Heart left ventricle (tissue), 16 donors: Measurements from ENCODE around the gene STX1B. TPM values are rescaled to one million over a fixed set of nuclear protein-coding genes. Genes with fewer than 3 reads are reported as not detected.

Experiments
- ATAC-seq, 4 donors: fragments of 200-7000 bp; cut with Tn5 transposase; one replicate each; pipeline ENCODE4 v1.9.1; 2020 to 2022; ENCODE audit warnings: moderate library complexity in 4 of 4, mild to moderate bottlenecking in 3 of 4, moderate number of reproducible peaks in 1 of 4
- DNase-seq, 5 donors: peaks; one replicate each; pipeline ENCODE4 v3.0.0-alpha.2; 2020
- H3K27ac ChIP-seq, 12 donors: fragments of 200-600 bp; sonication (generic) in 4 of 12; one replicate each; pipeline versions ENCODE4 v1.5.0 to v1.8.0; 2016 to 2022; ENCODE audit warnings: mild to moderate bottlenecking in 2 of 12
- H3K27me3 ChIP-seq, 9 donors: fragments of 200-600 bp; sonication (generic) in 2 of 9; one replicate each; pipeline versions ENCODE4 v1.5.1 to v1.8.0; 2016 to 2022; ENCODE audit warnings: mild to moderate bottlenecking in 3 of 9
- H3K36me3 ChIP-seq, 9 donors: fragments of 200-600 bp; sonication (generic) in 2 of 9; one replicate each; pipeline versions ENCODE4 v1.5.0 to v1.8.0; 2018 to 2022; ENCODE audit warnings: mild to moderate bottlenecking in 2 of 9
- H3K4me1 ChIP-seq, 12 donors: fragments of 200-600 bp; sonication (generic) in 4 of 12; one replicate each; pipeline versions ENCODE4 v1.5.0 to v1.8.0; 2016 to 2022; ENCODE audit warnings: mild to moderate bottlenecking in 3 of 12
- H3K4me3 ChIP-seq, 12 donors: fragments of 200-600 bp; sonication (generic) in 4 of 12; one replicate each; pipeline versions ENCODE4 v1.5.0 to v1.8.0; 2017 to 2022; ENCODE audit warnings: mild to moderate bottlenecking in 9 of 12, moderate library complexity in 4 of 12
- H3K9me3 ChIP-seq, 12 donors: fragments of 200-600 bp; sonication (generic) in 4 of 12; one replicate each; pipeline versions ENCODE4 v1.5.0 to v1.8.0; 2016 to 2022; ENCODE audit warnings: mild to moderate bottlenecking in 1 of 12
- POLR2A ChIP-seq, 2 donors: fragments of 450-650 bp; IDR thresholded peaks; one replicate each; pipeline ENCODE4 v1.6.1; 2017; ENCODE audit warnings: antibody characterized with exemption in 2 of 2, mild to moderate bottlenecking in 2 of 2, moderate library complexity in 2 of 2
- WGBS, 4 donors: extraction: QIAGEN DNeasy Blood & Tissue Kit in 2 of 4; methylation state at CpG; one replicate each; pipeline versions ENCODE4 v1.1.5 to v1.1.7; 2013 to 2018; 5-methylcytosine and 5-hydroxymethylcytosine counted together
- intact Hi-C, 10 donors: fragments of 100-400 bp; cut with DNase I; formaldehyde crosslinking; loops; one replicate each; pipeline versions ENCODE4 v1.11.1 to v1.14.2; 2022
- polyA plus RNA-seq, 2 donors: library from polyadenylated mRNA; stranded (reverse); fragments of 200-250 nt; gene quantifications; one replicate each; pipeline ENCODE4 v1.2.3, GENCODE V29; 2013
- total RNA-seq, 9 donors: library from RNA; depleted of rRNA in 2 of 9; stranded (reverse); fragments of >200 nt in 2 of 9; fragmentation: NEBNext Ultra II Directional in 3 of 9; extraction: Animal tissue kit (Norgen Biotek cat#: 25700) in 3 of 9; gene quantifications; one replicate each; pipeline versions ENCODE4 v1.1.0 to v1.2.4, GENCODE V29; 2016 to 2023
- TF ChIP-seq, protein P1 (sequence below), 12 donors: fragments of 200-600 bp; sonication (generic) in 4 of 12; IDR thresholded peaks; one replicate each; pipeline versions ENCODE4 v1.5.0 to v1.8.0; 2018 to 2022; ENCODE audit warnings: antibody characterized with exemption in 12 of 12, mild to moderate bottlenecking in 5 of 12
- donor health status: ischemic (EF 13 %, LVEDD 7.1; RV severe dilation, severe dysfunction).
- donor health status: healthy with polysubstance abuse.
- donor health status: DM: no; HTN: yes; CAD: no.
- donor health status: DM: no; HTN: no; CAD: no.
- donor health status: ischemic (EF 25% LVEDD 6.9; RV normal size, moderate dysfunction).
- donor health status: ischemic (EF 25% LVEDD 5.7; RV mildly dilated, moderate dysfunction).
- donor health status: healthy.
- donor health status: DM: yes; HTN: yes; CAD: no.
- donor health status: ischemic (EF 35%, LVEDD 5.7; RV mildly dilated, moderate dysfunction).
- donor health status: nonischemic (EF 11% LVEDD 7.7; RV severe dilation, severe dysfunction).
- donor health status: DM: yes; HTN: yes; CAD: no.
- donor health status: PGD.
- donor health status: ischemic (EF 29% LVEDD 5.4; RV normal size, mild dysfunction).
- donor health status: nonischemic (EF 23%, LVEDD 6.1; RV moderate dilation, normal function).

STX1B gene
- total and polyA plus RNA-seq, 11 donors, result 0.20 to 2.1 (median 0.82) TPM

DNA sequence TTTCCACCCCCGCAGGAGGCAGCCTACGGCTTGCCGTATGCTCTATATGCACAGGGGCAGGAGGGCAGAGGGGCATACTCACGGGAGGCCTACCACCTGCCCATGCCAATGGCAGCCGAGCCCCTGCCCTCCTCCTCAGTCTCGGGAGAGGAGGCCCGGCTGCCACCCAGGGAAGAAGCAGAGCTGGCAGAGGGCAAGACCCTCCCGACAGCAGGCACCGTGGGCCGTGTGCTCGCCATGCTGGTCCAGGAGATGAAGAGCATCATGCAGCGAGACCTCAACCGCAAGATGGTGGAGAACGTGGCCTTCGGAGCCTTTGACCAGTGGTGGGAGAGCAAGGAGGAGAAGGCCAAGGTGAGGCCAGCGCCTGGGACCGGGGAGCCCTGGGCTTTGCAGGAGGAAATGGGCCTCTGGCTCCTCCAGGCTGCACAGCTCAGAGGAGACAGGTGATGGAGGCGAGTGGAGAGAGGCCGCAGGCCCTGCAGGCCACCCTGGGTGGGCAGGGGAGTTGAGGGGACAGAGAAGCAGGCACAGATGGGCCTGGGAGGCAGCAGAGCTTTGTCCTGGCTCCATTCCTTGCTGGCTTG lies 44.3 kb downstream of the STX1B start:
- Histone ChIP-seq H3K4me3 (no peak overlapping the region), H3K27me3 (no peaks in the 10 kb centered on the region), H3K27ac (no peak overlapping the region), H3K36me3 (peaks cover 3 to 100% (median 98%) of the 10 kb centered on the region in 9 donors), H3K9me3 (no peaks in the 10 kb centered on the region), H3K4me1 (no peaks in the 10 kb centered on the region)
- ATAC-seq (no peak), DNase-seq (peak in 1 of 5 donors; percentile 59)
- intact Hi-C loops, result no loop called here
- TF ChIP-seq POLR2A (IDR thresholded peaks at IDR 0.05), result no peak
- TF ChIP-seq, protein P1, sequence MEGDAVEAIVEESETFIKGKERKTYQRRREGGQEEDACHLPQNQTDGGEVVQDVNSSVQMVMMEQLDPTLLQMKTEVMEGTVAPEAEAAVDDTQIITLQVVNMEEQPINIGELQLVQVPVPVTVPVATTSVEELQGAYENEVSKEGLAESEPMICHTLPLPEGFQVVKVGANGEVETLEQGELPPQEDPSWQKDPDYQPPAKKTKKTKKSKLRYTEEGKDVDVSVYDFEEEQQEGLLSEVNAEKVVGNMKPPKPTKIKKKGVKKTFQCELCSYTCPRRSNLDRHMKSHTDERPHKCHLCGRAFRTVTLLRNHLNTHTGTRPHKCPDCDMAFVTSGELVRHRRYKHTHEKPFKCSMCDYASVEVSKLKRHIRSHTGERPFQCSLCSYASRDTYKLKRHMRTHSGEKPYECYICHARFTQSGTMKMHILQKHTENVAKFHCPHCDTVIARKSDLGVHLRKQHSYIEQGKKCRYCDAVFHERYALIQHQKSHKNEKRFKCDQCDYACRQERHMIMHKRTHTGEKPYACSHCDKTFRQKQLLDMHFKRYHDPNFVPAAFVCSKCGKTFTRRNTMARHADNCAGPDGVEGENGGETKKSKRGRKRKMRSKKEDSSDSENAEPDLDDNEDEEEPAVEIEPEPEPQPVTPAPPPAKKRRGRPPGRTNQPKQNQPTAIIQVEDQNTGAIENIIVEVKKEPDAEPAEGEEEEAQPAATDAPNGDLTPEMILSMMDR (IDR thresholded peaks at IDR 0.05), result no peak
- 93 to 95% (median 94%) methylated on average over 14 to 19 of the region's 19 CpGs for WGBS, 4 donors

DNA sequence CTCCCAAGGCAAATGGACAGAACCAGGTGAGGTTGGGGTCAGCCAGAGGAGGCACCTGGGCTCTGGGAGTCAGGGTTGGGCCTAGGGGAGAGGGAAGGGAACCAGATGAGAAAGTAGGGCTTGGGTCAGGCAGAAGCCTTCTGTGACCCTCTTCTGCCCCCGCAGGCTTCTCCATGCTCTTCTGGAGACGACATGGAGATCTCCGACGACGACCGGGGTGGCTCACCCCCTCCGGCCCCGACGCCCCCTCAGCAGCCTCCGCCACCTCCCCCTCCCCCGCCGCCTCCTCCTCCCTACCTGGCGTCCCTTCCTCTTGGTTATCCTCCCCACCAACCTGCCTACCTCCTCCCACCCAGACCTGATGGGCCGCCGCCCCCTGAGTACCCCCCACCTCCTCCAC lies 45.0 kb downstream of the STX1B start:
- Histone ChIP-seq H3K27ac (no peak overlapping the region), H3K4me3 (no peak overlapping the region), H3K27me3 (no peaks in the 10 kb centered on the region), H3K9me3 (no peaks in the 10 kb centered on the region), H3K36me3 (peaks cover 6 to 100% (median 98%) of the 10 kb centered on the region in 9 donors), H3K4me1 (no peaks in the 10 kb centered on the region)
- ATAC-seq (no peak), DNase-seq (peak in 1 of 5 donors; percentile 47)
- WGBS, 4 donors, result 87 to 94% (median 90%) methylated on average over 15 of the region's 15 CpGs
- TF ChIP-seq, protein P1 (IDR thresholded peaks at IDR 0.05), result no peak
- TF ChIP-seq POLR2A (IDR thresholded peaks at IDR 0.05), result no peak
- intact Hi-C loops, result no loop called here

DNA sequence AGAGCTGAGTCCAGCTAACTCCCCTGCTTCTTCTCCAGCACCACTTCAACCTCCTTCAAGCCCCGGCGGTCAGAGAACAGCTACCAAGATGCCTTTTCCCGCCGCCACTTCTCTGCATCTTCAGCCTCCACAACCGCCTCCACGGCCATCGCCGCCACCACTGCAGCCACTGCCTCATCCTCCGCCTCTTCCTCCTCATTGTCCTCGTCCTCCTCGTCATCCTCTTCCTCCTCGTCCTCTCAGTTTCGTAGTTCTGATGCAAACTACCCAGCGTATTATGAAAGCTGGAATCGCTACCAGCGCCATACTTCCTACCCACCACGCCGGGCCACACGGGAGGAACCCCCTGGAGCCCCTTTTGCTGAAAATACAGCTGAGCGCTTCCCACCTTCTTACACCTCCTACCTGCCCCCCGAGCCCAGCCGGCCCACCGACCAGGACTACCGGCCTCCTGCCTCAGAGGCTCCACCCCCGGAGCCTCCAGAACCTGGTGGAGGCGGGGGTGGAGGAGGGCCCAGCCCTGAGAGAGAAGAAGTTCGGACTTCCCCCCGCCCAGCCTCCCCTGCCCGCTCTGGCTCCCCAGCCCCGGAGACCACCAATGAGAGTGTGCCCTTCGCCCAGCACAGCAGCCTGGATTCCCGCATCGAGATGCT lies 45.7 kb downstream of the STX1B start:
- TF ChIP-seq, protein P1 (IDR thresholded peaks at IDR 0.05), result no peak
- TF ChIP-seq POLR2A (IDR thresholded peaks at IDR 0.05), result no peak
- Histone ChIP-seq H3K4me3 (no peak overlapping the region), H3K27me3 (no peaks in the 10 kb centered on the region), H3K27ac (no peak overlapping the region), H3K9me3 (no peaks in the 10 kb centered on the region), H3K4me1 (peaks cover 0 to 2% (median 0%) of the 10 kb centered on the region in 12 donors), H3K36me3 (peaks cover 6 to 100% (median 98%) of the 10 kb centered on the region in 9 donors)
- ATAC-seq (no peak), DNase-seq (peak in 1 of 5 donors; percentile 48)
- intact Hi-C loops, result loop anchor here in 1 of 10 donors (5.0 kb wide), 1 partner anchor 488 kb away; no protein-coding TSS in a partner anchor
- WGBS, 4 donors, result 89 to 92% (median 91%) methylated on average over 33 of the region's 33 CpGs

DNA sequence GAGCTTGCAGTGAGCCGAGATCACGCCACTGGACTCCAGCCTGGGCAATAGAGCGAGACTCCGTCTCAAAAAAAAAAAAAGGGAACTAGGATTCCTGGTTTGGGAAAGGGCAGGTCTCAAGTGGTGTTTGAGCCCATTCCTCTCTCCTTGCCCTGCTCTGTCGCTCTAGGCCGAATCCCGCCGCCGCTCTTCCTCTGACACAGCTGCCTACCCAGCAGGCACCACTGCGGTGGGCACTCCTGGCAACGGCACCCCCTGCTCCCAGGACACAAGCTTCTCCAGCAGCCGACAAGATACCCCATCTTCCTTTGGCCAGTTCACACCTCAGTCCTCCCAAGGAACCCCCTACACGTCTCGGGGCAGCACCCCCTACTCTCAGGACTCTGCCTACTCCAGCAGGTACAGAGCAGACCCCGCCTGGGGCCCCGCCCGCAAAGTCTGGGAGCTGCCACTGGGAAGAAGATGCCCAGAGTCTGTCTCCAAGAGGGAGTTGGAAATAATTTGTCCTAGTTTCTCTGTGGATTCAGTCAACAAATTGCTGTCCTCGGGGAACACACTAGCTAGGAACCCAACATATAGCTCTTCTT lies 46.4 kb downstream of the STX1B start:
- peaks cover 0 to 8% (median 4%) of the 10 kb centered on the region in 12 donors for H3K4me1 ChIP-seq
- 91 to 95% (median 94%) methylated on average over 17 to 18 of the region's 18 CpGs for WGBS, 4 donors
- no peak for DNase-seq

More for the DNA sequence above, 46.4 kb downstream of the STX1B start:
- Histone ChIP-seq H3K27me3 (no peaks in the 10 kb centered on the region), H3K9me3 (no peaks in the 10 kb centered on the region), H3K4me3 (no peak overlapping the region), H3K27ac (no peak overlapping the region), H3K36me3 (peaks cover 6 to 100% (median 98%) of the 10 kb centered on the region in 9 donors)
- no peak for TF ChIP-seq POLR2A (IDR thresholded peaks at IDR 0.05)
- TF ChIP-seq, protein P1 (IDR thresholded peaks at IDR 0.05), result no peak
- intact Hi-C loops, result loop anchor here in 1 of 10 donors (5.0 kb wide), 1 partner anchor 488 kb away; no protein-coding TSS in a partner anchor
- no peak for ATAC-seq
